ENCODE data around the gene CREBRF.
"Not testable (repeated sequence)": the region's sequence is repeated elsewhere in the genome, so short reads cannot be mapped to it uniquely, and the experiment has no call there.

The CREBRF gene

GRCh38 chr5:173032730-173033129, 23.4 kb upstream of the CREBRF start:
- H3K9me3 ChIP-seq (ENCODE audit: control insufficient read depth, low read length): no peaks in the 10 kb centered on the region
- no peaks in the 10 kb centered on the region for H3K36me3 ChIP-seq (ENCODE audit: control insufficient read depth, insufficient read depth, low read length)
- no peak overlapping the region for H3K4me3 ChIP-seq (ENCODE audit: insufficient read depth, low read depth, low read length, poor library complexity, severe bottlenecking)
- peaks cover 37% of the 10 kb centered on the region for H3K4me1 ChIP-seq (ENCODE audit: control insufficient read depth, insufficient read depth, low read length, poor library complexity, severe bottlenecking)
- DNase-seq: no peak
- no peak overlapping the region for H3K27ac ChIP-seq (ENCODE audit: insufficient read depth, low read length, poor library complexity, severe bottlenecking)
- no peaks in the 10 kb centered on the region for H3K27me3 ChIP-seq (replicated peaks; ENCODE audit: control insufficient read depth, insufficient read depth, low read length, poor library complexity, severe bottlenecking)

GRCh38 chr5:173033923-173034322, 22.2 kb upstream of the CREBRF start:
- H3K27me3 ChIP-seq (replicated peaks; ENCODE audit: control insufficient read depth, insufficient read depth, low read length, poor library complexity, severe bottlenecking): no peaks in the 10 kb centered on the region
- H3K36me3 ChIP-seq (ENCODE audit: control insufficient read depth, insufficient read depth, low read length): no peaks in the 10 kb centered on the region
- H3K4me1 ChIP-seq (ENCODE audit: control insufficient read depth, insufficient read depth, low read length, poor library complexity, severe bottlenecking): peaks cover 33% of the 10 kb centered on the region
- H3K9me3 ChIP-seq (ENCODE audit: control insufficient read depth, low read length): no peaks in the 10 kb centered on the region
- H3K27ac ChIP-seq (ENCODE audit: insufficient read depth, low read length, poor library complexity, severe bottlenecking): no peak overlapping the region
- no peak for DNase-seq
- H3K4me3 ChIP-seq (ENCODE audit: insufficient read depth, low read depth, low read length, poor library complexity, severe bottlenecking): no peak overlapping the region

GRCh38 chr5:173035904-173036707, 20.0 kb upstream of the CREBRF start:
- peak overlapping the region; percentile 63 for H3K27ac ChIP-seq (ENCODE audit: insufficient read depth, low read length, poor library complexity, severe bottlenecking)
- H3K36me3 ChIP-seq (ENCODE audit: control insufficient read depth, insufficient read depth, low read length): no peaks in the 10 kb centered on the region
- H3K4me3 ChIP-seq (ENCODE audit: insufficient read depth, low read depth, low read length, poor library complexity, severe bottlenecking): peak overlapping the region; percentile 41
- H3K9me3 ChIP-seq (ENCODE audit: control insufficient read depth, low read length): no peaks in the 10 kb centered on the region
- no peak for DNase-seq
- no peaks in the 10 kb centered on the region for H3K27me3 ChIP-seq (replicated peaks; ENCODE audit: control insufficient read depth, insufficient read depth, low read length, poor library complexity, severe bottlenecking)
- peaks cover 28% of the 10 kb centered on the region for H3K4me1 ChIP-seq (ENCODE audit: control insufficient read depth, insufficient read depth, low read length, poor library complexity, severe bottlenecking)

GRCh38 chr5:173039188-173039587, 17.0 kb upstream of the CREBRF start:
- no peak overlapping the region for H3K4me3 ChIP-seq (ENCODE audit: insufficient read depth, low read depth, low read length, poor library complexity, severe bottlenecking)
- no peaks in the 10 kb centered on the region for H3K36me3 ChIP-seq (ENCODE audit: control insufficient read depth, insufficient read depth, low read length)
- H3K9me3 ChIP-seq (ENCODE audit: control insufficient read depth, low read length): no peaks in the 10 kb centered on the region
- no peak overlapping the region for H3K27ac ChIP-seq (ENCODE audit: insufficient read depth, low read length, poor library complexity, severe bottlenecking)
- DNase-seq: no peak
- no peaks in the 10 kb centered on the region for H3K27me3 ChIP-seq (replicated peaks; ENCODE audit: control insufficient read depth, insufficient read depth, low read length, poor library complexity, severe bottlenecking)
- peaks cover 27% of the 10 kb centered on the region for H3K4me1 ChIP-seq (ENCODE audit: control insufficient read depth, insufficient read depth, low read length, poor library complexity, severe bottlenecking)

DNA sequence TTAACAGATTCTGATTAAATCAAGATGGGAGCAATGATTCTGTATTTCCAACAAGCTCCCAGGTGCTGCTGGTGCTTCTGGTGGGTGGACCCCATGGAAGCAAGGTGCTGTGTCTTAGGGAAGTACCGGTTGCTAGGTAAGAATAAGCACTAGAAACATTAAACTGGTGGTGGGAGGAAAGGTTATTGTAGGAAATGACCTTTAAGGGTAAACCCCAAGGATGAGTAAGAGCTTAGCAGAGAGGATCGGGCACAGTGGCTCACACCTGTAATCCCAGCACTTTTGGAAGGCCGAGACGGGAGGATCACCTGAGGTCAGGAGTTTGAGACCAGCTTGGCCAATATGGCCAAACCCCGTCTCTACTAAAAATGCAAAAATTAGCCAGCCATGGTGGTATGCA, 16.2 kb upstream of the CREBRF start:
- H3K9me3 ChIP-seq (ENCODE audit: control insufficient read depth, low read length): no peaks in the 10 kb centered on the region
- H3K36me3 ChIP-seq (ENCODE audit: control insufficient read depth, insufficient read depth, low read length): no peaks in the 10 kb centered on the region
- no peak overlapping the region for H3K27ac ChIP-seq (ENCODE audit: insufficient read depth, low read length, poor library complexity, severe bottlenecking)
- no peak overlapping the region for H3K4me3 ChIP-seq (ENCODE audit: insufficient read depth, low read depth, low read length, poor library complexity, severe bottlenecking)
- peaks cover 21% of the 10 kb centered on the region for H3K4me1 ChIP-seq (ENCODE audit: control insufficient read depth, insufficient read depth, low read length, poor library complexity, severe bottlenecking)
- H3K27me3 ChIP-seq (replicated peaks; ENCODE audit: control insufficient read depth, insufficient read depth, low read length, poor library complexity, severe bottlenecking): no peaks in the 10 kb centered on the region
- no peak for DNase-seq

- H3K27ac ChIP-seq (ENCODE audit: insufficient read depth, low read length, poor library complexity, severe bottlenecking): no peak overlapping the region
- H3K27me3 ChIP-seq (replicated peaks; ENCODE audit: control insufficient read depth, insufficient read depth, low read length, poor library complexity, severe bottlenecking): no peaks in the 10 kb centered on the region
- peaks cover under 1% of the 10 kb centered on the region for H3K4me1 ChIP-seq (ENCODE audit: control insufficient read depth, insufficient read depth, low read length, poor library complexity, severe bottlenecking)
- no peak for DNase-seq
- no peak overlapping the region for H3K4me3 ChIP-seq (ENCODE audit: insufficient read depth, low read depth, low read length, poor library complexity, severe bottlenecking)
- H3K36me3 ChIP-seq (ENCODE audit: control insufficient read depth, insufficient read depth, low read length): no peaks in the 10 kb centered on the region
- H3K9me3 ChIP-seq (ENCODE audit: control insufficient read depth, low read length): no peaks in the 10 kb centered on the region
Observed at GRCh38 chr5:173041881-173042762, 14.0 kb upstream of the CREBRF start.

DNA sequence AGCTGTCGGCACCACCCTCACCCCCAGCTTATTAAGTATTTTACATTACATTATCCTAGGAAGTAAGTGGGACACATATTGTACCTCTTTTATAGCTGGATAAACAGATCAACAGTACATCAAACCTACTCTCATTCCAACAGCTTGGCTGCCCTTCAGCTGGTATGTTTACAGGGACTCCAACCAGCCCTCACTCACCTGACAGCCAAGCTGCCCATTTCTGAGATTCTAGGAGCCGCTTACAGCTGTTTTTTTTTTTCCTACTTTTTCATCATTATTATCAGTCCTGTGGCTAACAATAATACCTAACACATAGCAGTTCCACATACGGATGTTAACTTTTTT, 13.4 kb upstream of the CREBRF start:
- Histone ChIP-seq H3K36me3 (ENCODE audit: control insufficient read depth, insufficient read depth, low read length) (no peaks in the 10 kb centered on the region), H3K27me3 (replicated peaks; ENCODE audit: control insufficient read depth, insufficient read depth, low read length, poor library complexity, severe bottlenecking) (no peaks in the 10 kb centered on the region), H3K4me3 (ENCODE audit: insufficient read depth, low read depth, low read length, poor library complexity, severe bottlenecking) (no peak overlapping the region), H3K9me3 (ENCODE audit: control insufficient read depth, low read length) (no peaks in the 10 kb centered on the region), H3K27ac (ENCODE audit: insufficient read depth, low read length, poor library complexity, severe bottlenecking) (no peak overlapping the region), H3K4me1 (ENCODE audit: control insufficient read depth, insufficient read depth, low read length, poor library complexity, severe bottlenecking) (no peaks in the 10 kb centered on the region)
- no peak for DNase-seq

GRCh38 chr5:173045474-173045873, 10.7 kb upstream of the CREBRF start:
- H3K36me3 ChIP-seq (ENCODE audit: control insufficient read depth, insufficient read depth, low read length): no peaks in the 10 kb centered on the region
- H3K9me3 ChIP-seq (ENCODE audit: control insufficient read depth, low read length): no peaks in the 10 kb centered on the region
- no peak overlapping the region for H3K27ac ChIP-seq (ENCODE audit: insufficient read depth, low read length, poor library complexity, severe bottlenecking)
- H3K4me1 ChIP-seq (ENCODE audit: control insufficient read depth, insufficient read depth, low read length, poor library complexity, severe bottlenecking): no peaks in the 10 kb centered on the region
- H3K4me3 ChIP-seq (ENCODE audit: insufficient read depth, low read depth, low read length, poor library complexity, severe bottlenecking): no peak overlapping the region
- no peak for DNase-seq
- no peaks in the 10 kb centered on the region for H3K27me3 ChIP-seq (replicated peaks; ENCODE audit: control insufficient read depth, insufficient read depth, low read length, poor library complexity, severe bottlenecking)

DNA sequence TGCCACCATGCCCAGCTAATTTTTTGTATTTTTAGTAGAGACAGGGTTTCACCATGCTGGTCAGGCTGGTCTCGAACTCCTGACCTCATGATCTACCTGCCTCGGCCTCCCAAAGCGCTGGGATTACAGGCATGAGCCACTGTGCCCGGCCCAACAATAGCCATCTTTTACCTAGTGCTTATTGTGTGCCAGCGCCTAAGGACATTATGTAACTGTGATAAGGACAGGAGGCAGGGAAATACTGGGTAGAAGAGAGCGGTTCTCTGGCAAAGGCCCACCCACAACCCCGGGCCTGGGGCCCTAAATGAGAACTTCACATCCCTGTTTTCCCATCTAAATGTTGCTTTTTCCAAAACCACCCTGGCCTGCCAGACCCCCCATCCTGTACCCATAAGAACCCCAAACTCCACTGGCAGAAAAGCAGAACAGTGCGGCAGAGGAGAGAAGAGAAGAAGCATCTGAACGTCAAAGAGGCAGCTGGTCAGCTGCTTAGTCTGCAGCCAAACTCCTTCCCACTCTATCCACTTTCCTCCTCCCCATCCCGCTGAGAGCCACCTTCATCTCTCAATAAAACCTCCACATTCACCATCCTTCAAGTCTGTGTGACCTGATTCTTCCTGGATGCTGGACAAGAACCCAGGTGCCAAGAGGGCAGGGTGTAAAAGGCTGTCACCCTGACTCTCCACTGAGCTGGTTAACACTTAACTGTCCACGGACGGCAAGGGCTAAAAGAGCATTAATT, 8.9 kb upstream of the CREBRF start:
- not testable (repeated sequence) for H3K4me3 ChIP-seq (ENCODE audit: insufficient read depth, low read depth, low read length, poor library complexity, severe bottlenecking); H3K9me3 ChIP-seq (ENCODE audit: control insufficient read depth, low read length); H3K4me1 ChIP-seq (ENCODE audit: control insufficient read depth, insufficient read depth, low read length, poor library complexity, severe bottlenecking); H3K36me3 ChIP-seq (ENCODE audit: control insufficient read depth, insufficient read depth, low read length); DNase-seq; H3K27me3 ChIP-seq (replicated peaks; ENCODE audit: control insufficient read depth, insufficient read depth, low read length, poor library complexity, severe bottlenecking); H3K27ac ChIP-seq (ENCODE audit: insufficient read depth, low read length, poor library complexity, severe bottlenecking)

DNA sequence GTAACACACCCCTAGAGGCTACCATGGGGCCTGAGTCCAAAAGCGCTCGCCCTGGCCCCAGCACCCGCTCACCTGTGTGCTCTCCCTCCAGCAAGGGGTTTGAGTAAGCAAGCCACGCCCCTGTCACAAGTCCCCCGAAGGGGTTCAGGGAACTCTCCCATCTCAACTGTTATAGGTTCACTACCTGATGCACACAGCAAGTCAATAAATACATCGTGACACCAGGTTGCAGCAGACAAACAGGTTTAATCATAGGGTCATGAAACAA, 8.4 kb upstream of the CREBRF start:
- H3K36me3 ChIP-seq (ENCODE audit: control insufficient read depth, insufficient read depth, low read length): no peaks in the 10 kb centered on the region
- H3K27me3 ChIP-seq (replicated peaks; ENCODE audit: control insufficient read depth, insufficient read depth, low read length, poor library complexity, severe bottlenecking): no peaks in the 10 kb centered on the region
- DNase-seq: no peak
- H3K4me3 ChIP-seq (ENCODE audit: insufficient read depth, low read depth, low read length, poor library complexity, severe bottlenecking): no peak overlapping the region
- no peaks in the 10 kb centered on the region for H3K9me3 ChIP-seq (ENCODE audit: control insufficient read depth, low read length)
- no peak overlapping the region for H3K27ac ChIP-seq (ENCODE audit: insufficient read depth, low read length, poor library complexity, severe bottlenecking)
- no peaks in the 10 kb centered on the region for H3K4me1 ChIP-seq (ENCODE audit: control insufficient read depth, insufficient read depth, low read length, poor library complexity, severe bottlenecking)
